Skeletal muscle tissue (tissue), 4 donors: Measurements from ENCODE around the gene ST7. TPM values are rescaled to one million over a fixed set of nuclear protein-coding genes. Genes with fewer than 3 reads are reported as not detected.
A peak's percentile ranks its signal among the peaks of the same experiment; 100 is the strongest.

Source experiments
- H3K27ac ChIP-seq: one replicate; pipeline ENCODE4 v1.7.0; 2013; ENCODE audit warnings: mild to moderate bottlenecking, low read depth, low read length, inconsistent platforms
- H3K27me3 ChIP-seq, 3 donors: one replicate each; pipeline ENCODE4 v1.7.0; 2013; ENCODE audit warnings: low read length in 3 of 3; ENCODE audit not compliant: control insufficient read depth in 3 of 3, insufficient read depth in 3 of 3
- H3K36me3 ChIP-seq, 3 donors: one replicate each; pipeline ENCODE4 v1.7.0; 2013; ENCODE audit warnings: low read length in 3 of 3; ENCODE audit not compliant: control insufficient read depth in 3 of 3, insufficient read depth in 3 of 3
- H3K4me1 ChIP-seq, 3 donors: one replicate each; pipeline ENCODE4 v1.7.0; 2013; ENCODE audit warnings: low read length in 3 of 3, mild to moderate bottlenecking in 3 of 3; ENCODE audit not compliant: control insufficient read depth in 3 of 3, insufficient read depth in 3 of 3
- H3K4me3 ChIP-seq, 3 donors: one replicate each; pipeline ENCODE4 v1.7.0; 2013; ENCODE audit warnings: low read length in 3 of 3
- H3K9ac ChIP-seq, 3 donors: one replicate each; pipeline ENCODE4 v1.7.0; 2013; ENCODE audit warnings: low read length in 3 of 3, mild to moderate bottlenecking in 3 of 3, moderate library complexity in 2 of 3, low read depth in 1 of 3
- H3K9me3 ChIP-seq, 3 donors: one replicate each; pipeline ENCODE4 v1.7.0; 2013; ENCODE audit warnings: low read length in 3 of 3; ENCODE audit not compliant: control insufficient read depth in 3 of 3
- total RNA-seq: library from RNA; depleted of rRNA; stranded (reverse); fragments of >200 nt; gene quantifications from one replicate; pipeline ENCODE4 v1.2.3, GENCODE V29; 2014
- donor health status: Osteomylitis.

The ST7 gene
- total RNA-seq, 1 donor from 2014 or later, result 23.0 TPM

DNA sequence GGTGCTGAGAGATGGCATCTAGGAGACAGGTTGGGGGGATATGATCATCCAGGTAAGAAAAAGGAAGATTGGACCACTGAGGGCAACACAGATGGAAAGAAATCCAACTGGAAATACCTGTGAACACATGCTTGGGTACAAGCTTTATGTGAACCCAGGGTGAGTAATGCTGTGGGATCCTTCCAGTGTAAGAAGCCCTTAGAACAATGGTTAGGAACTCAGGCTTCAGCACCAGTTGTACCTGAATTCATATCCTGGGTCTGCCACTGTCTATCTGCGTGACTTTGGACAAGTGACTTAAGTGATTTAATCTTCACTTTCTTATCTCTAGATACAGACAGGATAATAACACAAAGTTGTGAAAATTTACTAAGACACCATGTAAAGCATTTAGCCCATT, 131.0 kb downstream of the ST7 start:
- peaks cover 0 to 12% (median 3%) of the 10 kb centered on the region in 3 donors for H3K4me1 ChIP-seq

DNA sequence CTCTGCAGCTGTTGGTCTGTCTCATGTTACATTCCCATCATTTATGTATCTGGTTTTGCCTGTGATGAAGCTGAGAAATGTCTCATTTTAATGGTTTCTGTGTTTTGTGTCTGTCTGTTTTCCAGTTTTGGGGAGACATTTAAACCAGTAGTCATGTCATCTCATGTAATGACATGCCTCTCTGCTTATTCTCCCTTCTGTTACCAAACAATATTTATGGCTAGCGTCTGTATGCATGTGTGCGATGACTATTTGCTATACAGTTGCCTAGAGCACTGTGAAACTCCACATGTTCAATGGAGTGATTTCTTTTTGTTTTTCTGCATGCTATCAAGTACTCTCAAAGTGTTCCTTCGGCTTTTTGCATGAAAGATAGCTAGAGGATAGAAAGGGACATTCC, 132.0 kb downstream of the ST7 start:
- no peaks in the 10 kb centered on the region for H3K27me3 ChIP-seq
- no peak overlapping the region for H3K27ac ChIP-seq
- H3K36me3 ChIP-seq, result no peaks in the 10 kb centered on the region
- H3K4me1 ChIP-seq, result peaks cover 1 to 13% (median 5%) of the 10 kb centered on the region in 3 donors
- no peaks in the 10 kb centered on the region for H3K9me3 ChIP-seq
- H3K9ac ChIP-seq, result no peak overlapping the region
- peak overlapping the region in 1 of 3 donors; percentile 26 for H3K4me3 ChIP-seq

More for the DNA sequence above, 131.0 kb downstream of the ST7 start:
- no peaks in the 10 kb centered on the region for H3K27me3 ChIP-seq
- H3K27ac ChIP-seq, result no peak overlapping the region
- no peak overlapping the region for H3K4me3 ChIP-seq
- H3K9me3 ChIP-seq, result no peaks in the 10 kb centered on the region
- no peak overlapping the region for H3K9ac ChIP-seq
- no peaks in the 10 kb centered on the region for H3K36me3 ChIP-seq

DNA sequence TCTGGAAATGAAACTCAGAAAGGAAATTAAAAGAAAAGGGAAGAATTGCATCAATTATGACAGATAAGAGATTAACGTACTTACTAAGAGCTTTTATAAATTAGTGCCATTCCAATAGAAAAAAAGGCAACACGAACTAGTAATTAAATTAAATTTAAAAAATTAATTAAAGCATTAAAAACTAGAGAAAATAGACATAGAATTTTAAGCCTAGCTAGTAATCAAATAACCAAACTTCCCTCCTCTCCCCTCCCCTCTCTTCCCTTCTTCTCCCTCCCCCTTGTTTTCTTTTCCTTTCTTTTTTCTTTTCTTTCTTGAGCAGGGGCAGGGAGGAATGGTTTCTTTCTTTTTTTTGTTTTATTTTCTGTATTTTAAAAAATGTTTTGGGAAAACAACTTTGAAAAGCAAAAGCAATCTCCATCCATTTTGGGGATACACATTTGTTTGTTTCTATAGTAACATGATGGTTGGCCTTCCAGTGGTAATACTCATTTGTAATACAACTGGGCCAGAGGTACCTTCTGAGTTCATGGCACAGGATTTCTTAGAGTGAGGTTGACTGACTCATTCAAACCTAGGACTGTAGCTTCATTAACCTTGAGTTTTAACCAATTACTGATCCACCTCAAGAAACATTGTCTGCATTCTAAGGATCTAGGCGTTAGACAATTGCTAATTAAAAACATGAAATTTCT, 132.6 kb downstream of the ST7 start:
- Histone ChIP-seq H3K4me3 (peak overlapping the region in 1 of 3 donors; percentile 26), H3K4me1 (peaks cover 5 to 18% (median 6%) of the 10 kb centered on the region in 3 donors), H3K36me3 (no peaks in the 10 kb centered on the region), H3K27me3 (no peaks in the 10 kb centered on the region), H3K9ac (no peak overlapping the region), H3K27ac (no peak overlapping the region), H3K9me3 (no peaks in the 10 kb centered on the region)

DNA sequence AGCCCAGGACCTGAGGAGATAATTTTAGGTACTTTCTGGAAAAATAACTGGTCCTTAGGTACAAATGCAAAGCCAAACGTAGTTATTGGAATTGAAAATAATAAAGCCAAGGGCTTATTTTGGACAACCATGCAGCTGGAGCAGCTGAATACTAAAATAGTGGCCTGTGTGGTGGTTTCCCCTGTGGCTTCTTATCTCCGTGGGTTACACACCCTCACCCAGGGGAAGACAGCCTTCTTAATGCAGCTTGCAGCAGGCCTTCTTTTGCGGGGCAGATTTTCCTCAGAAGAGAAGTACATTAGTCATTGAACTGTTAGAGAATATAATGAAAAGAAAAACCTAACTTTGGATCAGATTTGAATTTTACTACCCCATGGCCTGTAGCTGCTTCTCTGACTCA, 133.5 kb downstream of the ST7 start:
- H3K9me3 ChIP-seq, result no peaks in the 10 kb centered on the region
- no peak overlapping the region for H3K9ac ChIP-seq
- no peak overlapping the region for H3K27ac ChIP-seq
- H3K27me3 ChIP-seq, result no peaks in the 10 kb centered on the region
- no peaks in the 10 kb centered on the region for H3K36me3 ChIP-seq
- no peak overlapping the region for H3K4me3 ChIP-seq
- peaks cover 5 to 22% (median 9%) of the 10 kb centered on the region in 3 donors for H3K4me1 ChIP-seq

DNA sequence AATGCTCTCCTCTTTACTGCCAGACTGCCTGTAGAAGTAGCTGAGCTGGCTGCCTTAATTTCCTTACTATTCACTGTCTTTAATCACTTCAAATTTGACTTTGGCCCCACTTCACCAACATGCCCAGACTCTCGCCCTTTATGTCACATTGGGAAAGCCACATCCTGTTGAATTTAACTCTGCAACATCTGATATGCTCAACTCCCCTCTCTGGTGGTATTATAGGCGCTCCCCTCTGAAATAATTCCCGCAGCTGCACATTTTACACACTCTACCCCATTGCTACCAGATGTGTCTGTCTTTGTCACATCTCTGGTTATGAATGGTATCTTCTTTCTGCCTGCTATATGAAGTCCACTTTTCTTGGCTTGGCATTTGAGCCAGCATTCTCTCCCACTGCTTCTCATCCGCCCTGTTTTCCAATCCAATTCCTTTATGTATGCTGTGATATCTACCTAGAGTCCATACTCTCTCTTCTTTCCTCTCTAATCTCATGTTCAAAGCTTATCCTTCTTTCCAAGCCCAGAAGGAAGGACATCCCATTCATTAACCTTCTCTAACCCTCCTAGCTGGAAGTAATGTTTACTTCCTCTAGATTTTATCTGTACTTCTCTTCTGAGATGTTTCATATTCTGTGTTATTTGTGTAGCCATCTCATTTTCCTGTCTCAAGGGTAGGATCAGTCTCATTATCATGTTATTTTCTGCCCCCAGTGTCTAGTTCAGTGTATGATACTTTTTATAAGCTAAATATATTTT, 134.5 kb downstream of the ST7 start:
- Histone ChIP-seq H3K9ac (no peak overlapping the region), H3K36me3 (no peaks in the 10 kb centered on the region), H3K4me1 (peaks cover 5 to 25% (median 10%) of the 10 kb centered on the region in 3 donors), H3K27ac (no peak overlapping the region), H3K9me3 (no peaks in the 10 kb centered on the region), H3K4me3 (no peak overlapping the region), H3K27me3 (no peaks in the 10 kb centered on the region)

DNA sequence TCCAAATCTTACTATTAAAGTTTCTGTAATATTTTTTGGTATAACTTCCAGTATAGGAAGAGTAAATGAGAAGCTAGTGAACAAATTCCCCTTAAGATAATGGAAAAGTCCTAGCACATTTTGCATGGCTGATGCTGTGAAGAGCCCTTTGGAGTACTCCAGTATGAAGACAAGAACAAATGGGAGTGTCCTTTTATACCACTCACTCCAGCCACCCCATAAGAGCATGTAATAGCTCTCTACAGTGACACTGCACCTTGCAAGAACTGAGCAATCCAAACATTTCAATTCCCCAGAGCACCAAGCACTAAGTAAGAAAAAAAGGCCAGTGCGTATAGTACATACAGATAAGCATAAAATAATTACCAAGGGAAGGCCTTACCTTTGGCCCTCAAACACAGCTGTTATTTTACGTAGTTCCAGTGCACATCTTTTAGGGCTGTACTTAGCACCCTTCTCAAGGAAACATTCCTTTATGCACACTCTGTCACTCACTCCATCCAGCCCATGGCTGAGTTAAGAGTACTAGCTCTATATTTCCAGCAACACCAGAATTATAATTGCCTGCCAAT, 135.4 kb downstream of the ST7 start:
- Histone ChIP-seq H3K4me1 (peaks cover 5 to 25% (median 10%) of the 10 kb centered on the region in 3 donors), H3K9me3 (no peaks in the 10 kb centered on the region), H3K4me3 (no peak overlapping the region), H3K27ac (no peak overlapping the region), H3K9ac (no peak overlapping the region), H3K27me3 (no peaks in the 10 kb centered on the region), H3K36me3 (no peaks in the 10 kb centered on the region)

DNA sequence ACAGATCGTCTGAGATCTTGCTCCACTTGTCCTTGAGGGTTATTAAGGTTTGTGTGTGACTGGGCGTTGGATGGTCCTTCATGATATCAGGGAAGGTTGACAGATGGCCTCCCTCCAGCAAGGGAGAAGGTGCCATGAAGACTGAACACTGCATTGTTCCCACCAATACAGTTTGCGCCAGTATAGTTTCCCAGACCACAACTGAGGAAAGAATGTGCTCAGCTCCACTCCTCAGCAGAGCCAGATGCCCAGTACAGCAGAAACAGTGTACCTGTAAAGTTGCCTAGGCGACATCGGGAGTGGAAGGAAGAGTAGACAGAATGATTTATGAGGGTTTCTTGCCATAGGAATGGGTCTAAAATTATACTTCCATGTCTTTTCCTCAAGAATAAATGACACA, 137.5 kb downstream of the ST7 start:
- Histone ChIP-seq H3K4me3 (no peak overlapping the region), H3K27ac (no peak overlapping the region), H3K27me3 (no peaks in the 10 kb centered on the region), H3K4me1 (peaks cover 8 to 23% (median 9%) of the 10 kb centered on the region in 3 donors), H3K9ac (no peak overlapping the region), H3K9me3 (no peaks in the 10 kb centered on the region), H3K36me3 (no peaks in the 10 kb centered on the region)

DNA sequence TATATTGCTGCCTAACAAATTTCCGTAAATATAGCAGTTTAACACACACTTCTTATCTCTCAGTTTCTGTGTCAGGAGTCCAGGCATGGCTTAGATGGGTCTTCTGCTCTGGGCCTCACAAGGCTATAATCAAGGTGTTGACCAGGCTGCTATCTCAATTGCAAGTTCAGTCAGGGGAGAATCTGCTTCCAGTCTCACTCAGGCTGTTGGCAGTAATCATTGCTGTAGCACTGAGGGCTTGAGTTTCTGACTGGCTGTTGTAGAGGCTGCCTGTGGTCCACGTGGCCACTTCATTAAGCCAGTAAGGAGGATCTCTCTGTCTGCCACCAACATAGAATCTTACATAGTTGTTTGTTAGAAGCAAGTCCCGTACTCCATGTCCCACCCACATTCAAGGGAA, 138.4 kb downstream of the ST7 start:
- H3K36me3 ChIP-seq, result no peaks in the 10 kb centered on the region
- no peak overlapping the region for H3K9ac ChIP-seq
- H3K4me3 ChIP-seq, result no peak overlapping the region
- H3K4me1 ChIP-seq, result peaks cover 8 to 23% (median 9%) of the 10 kb centered on the region in 3 donors
- H3K27me3 ChIP-seq, result no peaks in the 10 kb centered on the region
- H3K9me3 ChIP-seq, result no peaks in the 10 kb centered on the region
- H3K27ac ChIP-seq, result no peak overlapping the region

DNA sequence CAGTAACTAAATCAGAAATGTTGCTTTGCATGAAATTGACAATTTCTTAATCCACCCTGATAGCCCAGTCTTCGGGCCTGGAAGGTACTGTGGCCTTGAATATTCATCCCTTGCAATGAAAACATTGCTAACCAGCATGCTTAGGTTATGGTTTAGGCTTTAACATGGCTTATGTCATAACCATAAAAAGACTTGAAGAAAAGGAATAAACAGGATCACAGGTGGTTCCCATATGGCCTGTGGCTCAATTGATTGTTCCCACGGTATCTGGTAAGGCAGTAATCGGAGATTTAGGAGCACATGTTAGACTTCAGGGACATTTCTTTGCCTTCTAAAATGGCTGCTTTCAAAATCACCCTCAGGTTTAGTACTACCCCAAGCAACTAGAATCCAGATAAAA, 139.5 kb downstream of the ST7 start:
- Histone ChIP-seq H3K9me3 (no peaks in the 10 kb centered on the region), H3K36me3 (no peaks in the 10 kb centered on the region), H3K4me3 (no peak overlapping the region), H3K4me1 (peaks cover 8 to 20% (median 9%) of the 10 kb centered on the region in 3 donors), H3K9ac (no peak overlapping the region), H3K27ac (no peak overlapping the region), H3K27me3 (no peaks in the 10 kb centered on the region)

DNA sequence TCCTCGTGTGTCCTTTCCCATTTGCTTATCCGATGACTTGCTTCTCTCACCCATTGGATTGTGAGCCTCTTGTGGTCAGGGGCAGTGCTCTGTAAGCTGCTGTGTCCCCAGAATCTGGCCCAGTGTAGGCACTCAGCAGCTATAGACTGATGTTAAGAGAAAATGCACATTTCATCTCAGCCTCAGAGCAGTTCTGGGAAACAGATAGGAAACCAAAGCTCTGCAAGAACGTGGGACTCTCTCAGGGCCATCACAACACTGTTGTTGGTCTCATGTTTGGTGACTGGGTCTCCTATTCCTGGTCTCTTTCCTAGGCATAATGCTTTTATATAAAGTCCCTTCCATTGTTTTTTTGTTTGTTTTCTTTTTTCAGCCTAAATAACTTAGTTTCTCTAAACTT, 141.2 kb downstream of the ST7 start:
- Histone ChIP-seq H3K27ac (no peak overlapping the region), H3K9me3 (no peaks in the 10 kb centered on the region), H3K4me3 (no peak overlapping the region), H3K36me3 (no peaks in the 10 kb centered on the region), H3K9ac (no peak overlapping the region), H3K4me1 (peaks cover 8 to 17% (median 9%) of the 10 kb centered on the region in 3 donors), H3K27me3 (no peaks in the 10 kb centered on the region)
